Activated naive CD8-positive, alpha-beta T cell treated with anti-CD3 and anti-CD28 coated beads, Interleukin-2, amount 10 ng/mL, durations not matched to agents 7 days and 5 days (primary cell): Measurements from ENCODE around the gene SNX32. TPM values are rescaled to one million over a fixed set of nuclear protein-coding genes. Genes with fewer than 3 reads are reported as not detected.

Experiments used
- ATAC-seq: fragments of 150-1000 bp; cut with Tn5 transposase; one replicate; pipeline ENCODE4 v1.10.0; 2021; ENCODE audit warnings: low read depth, moderate library complexity
- POLR2A ChIA-PET: fragments of 350-600 bp; sonication (Branson Sonifier 250); formaldehyde crosslinking; loops from one replicate; lab custom pipeline; 2021; ENCODE audit warnings: antibody characterized with exemption; lab: Charles Lee
- DNase-seq: peaks from one replicate; pipeline ENCODE4 v3.0.0; 2021
- H3K27ac Mint-ChIP-seq: one replicate; pipeline ENCODE4 v1.8.0; 2022; ENCODE audit warnings: mild to moderate bottlenecking, mixed read lengths
- H3K27me3 Mint-ChIP-seq: one replicate; pipeline ENCODE4 v1.8.0; 2022; ENCODE audit warnings: mild to moderate bottlenecking, moderate library complexity, mixed read lengths
- H3K36me3 Mint-ChIP-seq: one replicate; pipeline ENCODE4 v1.8.0; 2021; ENCODE audit warnings: mild to moderate bottlenecking, mixed read lengths
- H3K4me1 Mint-ChIP-seq: one replicate; pipeline ENCODE4 v1.8.0; 2021; ENCODE audit warnings: mixed read lengths
- H3K4me3 Mint-ChIP-seq: one replicate; pipeline ENCODE4 v1.8.0; 2022; ENCODE audit warnings: mild to moderate bottlenecking, moderate library complexity, mixed read lengths
- H3K9me3 Mint-ChIP-seq: one replicate; pipeline ENCODE4 v1.8.0; 2021; ENCODE audit warnings: mixed read lengths
- total RNA-seq, 2 experiments: library from RNA; stranded (reverse); gene quantifications; one replicate each; pipeline ENCODE4 v1.2.3, GENCODE V29; 2021

The SNX32 gene
- total RNA-seq, 2 experiments from 2014 or later, result 2.6 to 3.6 TPM

GRCh38 chr11:65850217-65851082 is 16.7 kb downstream of the SNX32 start:
- DNase-seq (no peak), ATAC-seq (peak; percentile 18)
- Mint-ChIP-seq H3K27ac (no peak overlapping the region), H3K4me1 (peaks cover 17% of the 10 kb centered on the region), H3K9me3 (peaks cover 2% of the 10 kb centered on the region), H3K36me3 (peaks cover 37% of the 10 kb centered on the region), H3K4me3 (no peak overlapping the region), H3K27me3 (peaks cover 3% of the 10 kb centered on the region)
- POLR2A ChIA-PET, result interaction anchor here (0.7 to 5.6 kb wide), 6 partner anchors 9 to 35 kb away, joined by 3 to 25 read pairs (median 4); partner anchors contain the start of gene MUS81

GRCh38 chr11:65851083-65851579 is 17.4 kb downstream of the SNX32 start:
- no peak for DNase-seq
- H3K9me3 Mint-ChIP-seq, result peaks cover 2% of the 10 kb centered on the region
- peaks cover 24% of the 10 kb centered on the region for H3K4me1 Mint-ChIP-seq
- H3K27me3 Mint-ChIP-seq, result peaks cover 3% of the 10 kb centered on the region
- POLR2A ChIA-PET, result interaction anchor here (0.8 to 5.6 kb wide), 9 partner anchors 10 to 39 kb away, joined by 3 to 25 read pairs (median 5); partner anchors contain the start of genes CCDC85B, MUS81 and SNX32
- no peak overlapping the region for H3K4me3 Mint-ChIP-seq
- H3K27ac Mint-ChIP-seq, result no peak overlapping the region
- peaks cover 44% of the 10 kb centered on the region for H3K36me3 Mint-ChIP-seq
- peak; percentile 5 for ATAC-seq

GRCh38 chr11:65851811-65852507 is 18.2 kb downstream of the SNX32 start:
- Mint-ChIP-seq H3K4me1 (peaks cover 31% of the 10 kb centered on the region), H3K4me3 (no peak overlapping the region), H3K27ac (peak overlapping the region; percentile 33), H3K27me3 (peaks cover 3% of the 10 kb centered on the region), H3K36me3 (peaks cover 52% of the 10 kb centered on the region), H3K9me3 (peaks cover 2% of the 10 kb centered on the region)
- POLR2A ChIA-PET, result interaction anchor here (0.8 to 5.6 kb wide), 11 partner anchors 9 to 38 kb away, joined by 3 to 25 read pairs (median 5); partner anchors contain the start of genes CCDC85B, MUS81 and SNX32
- DNase-seq, result no peak
- ATAC-seq, result no peak

- no peak for DNase-seq
- ATAC-seq, result no peak
- Mint-ChIP-seq H3K9me3 (peaks cover 2% of the 10 kb centered on the region), H3K27ac (no peak overlapping the region), H3K4me3 (no peak overlapping the region), H3K4me1 (peaks cover 31% of the 10 kb centered on the region), H3K36me3 (peaks cover 52% of the 10 kb centered on the region), H3K27me3 (peaks cover 3% of the 10 kb centered on the region)
- POLR2A ChIA-PET, result interaction anchor here (1.0 to 5.6 kb wide), 11 partner anchors 9 to 38 kb away, joined by 3 to 25 read pairs (median 5); partner anchors contain the start of genes CCDC85B and MUS81
These were observed 18.9 kb downstream of the SNX32 start for GRCh38 chr11:65852508-65853245.

GRCh38 chr11:65853246-65853979 is 19.6 kb downstream of the SNX32 start:
- DNase-seq, result no peak
- Mint-ChIP-seq H3K36me3 (peaks cover 52% of the 10 kb centered on the region), H3K9me3 (peaks cover 2% of the 10 kb centered on the region), H3K4me3 (no peak overlapping the region), H3K27me3 (no peaks in the 10 kb centered on the region), H3K27ac (no peak overlapping the region), H3K4me1 (peaks cover 33% of the 10 kb centered on the region)
- no peak for ATAC-seq
- POLR2A ChIA-PET, result interaction anchor here (0.6 to 5.6 kb wide), 9 partner anchors 8 to 31 kb away, joined by 3 to 25 read pairs (median 5); partner anchors contain the start of gene MUS81

- DNase-seq (no peak), ATAC-seq (no peak)
- POLR2A ChIA-PET, result interaction anchor here (1.1 to 3.0 kb wide), 2 partner anchors 7 to 16 kb away, joined by 3 to 22 read pairs; partner anchors contain the start of gene MUS81
- Mint-ChIP-seq H3K27me3 (no peaks in the 10 kb centered on the region), H3K36me3 (peaks cover 52% of the 10 kb centered on the region), H3K4me3 (peak overlapping the region; percentile 24), H3K9me3 (peaks cover 2% of the 10 kb centered on the region), H3K27ac (no peak overlapping the region), H3K4me1 (peaks cover 34% of the 10 kb centered on the region)
These were observed 20.4 kb downstream of the SNX32 start for GRCh38 chr11:65854161-65854592.

- Mint-ChIP-seq H3K36me3 (peaks cover 52% of the 10 kb centered on the region), H3K27ac (peak overlapping the region; percentile 62), H3K4me3 (peak overlapping the region; percentile 90), H3K9me3 (peaks cover 2% of the 10 kb centered on the region), H3K4me1 (peaks cover 37% of the 10 kb centered on the region), H3K27me3 (no peaks in the 10 kb centered on the region)
- no peak for DNase-seq
- ATAC-seq, result no peak
- POLR2A ChIA-PET, result interaction anchor here (0.7 kb wide), 1 partner anchor 73 kb away, joined by 3 read pairs; no protein-coding TSS in a partner anchor
These were observed 21.4 kb downstream of the SNX32 start for GRCh38 chr11:65854852-65855837.

- H3K4me3 Mint-ChIP-seq, result peak overlapping the region; percentile 90
- H3K36me3 Mint-ChIP-seq, result peaks cover 52% of the 10 kb centered on the region
- H3K27ac Mint-ChIP-seq, result peak overlapping the region; percentile 79
- no peaks in the 10 kb centered on the region for H3K27me3 Mint-ChIP-seq
- ATAC-seq, result no peak
- peaks cover 2% of the 10 kb centered on the region for H3K9me3 Mint-ChIP-seq
- no peak for DNase-seq
- peaks cover 37% of the 10 kb centered on the region for H3K4me1 Mint-ChIP-seq
- POLR2A ChIA-PET, result interaction anchor here (0.7 kb wide), 1 partner anchor 72 kb away, joined by 3 read pairs; no protein-coding TSS in a partner anchor
These were observed 22.2 kb downstream of the SNX32 start for GRCh38 chr11:65855927-65856363.

GRCh38 chr11:65856689-65857499 is 23.1 kb downstream of the SNX32 start:
- H3K4me1 Mint-ChIP-seq, result peaks cover 42% of the 10 kb centered on the region
- peak overlapping the region; percentile 79 for H3K27ac Mint-ChIP-seq
- H3K36me3 Mint-ChIP-seq, result peaks cover 44% of the 10 kb centered on the region
- H3K4me3 Mint-ChIP-seq, result peak overlapping the region; percentile 90
- H3K27me3 Mint-ChIP-seq, result no peaks in the 10 kb centered on the region
- no peaks in the 10 kb centered on the region for H3K9me3 Mint-ChIP-seq
- ATAC-seq (peak; percentile 2), DNase-seq (peak; percentile 91)
- POLR2A ChIA-PET, result interaction anchor here (0.8 to 8.3 kb wide), 8 partner anchors 9 to 145 kb away, joined by 3 to 304 read pairs (median 6); partner anchors contain the start of genes C11orf68, CCDC85B, CTSW and FIBP

- H3K4me1 Mint-ChIP-seq, result peaks cover 40% of the 10 kb centered on the region
- ATAC-seq, result peak; percentile 0
- peaks cover 40% of the 10 kb centered on the region for H3K36me3 Mint-ChIP-seq
- DNase-seq, result peak; percentile 83
- H3K27me3 Mint-ChIP-seq, result no peaks in the 10 kb centered on the region
- POLR2A ChIA-PET, result interaction anchor here (0.8 to 8.3 kb wide), 12 partner anchors 9 to 146 kb away, joined by 3 to 304 read pairs (median 8); partner anchors contain the start of genes C11orf68, CCDC85B, CTSW and EFEMP2
- H3K27ac Mint-ChIP-seq, result peak overlapping the region; percentile 79
- peak overlapping the region; percentile 90 for H3K4me3 Mint-ChIP-seq
- H3K9me3 Mint-ChIP-seq, result no peaks in the 10 kb centered on the region
These were observed 23.7 kb downstream of the SNX32 start for GRCh38 chr11:65857500-65857852.
